ENCODE data around the gene LHX3.

The LHX3 gene

DNA sequence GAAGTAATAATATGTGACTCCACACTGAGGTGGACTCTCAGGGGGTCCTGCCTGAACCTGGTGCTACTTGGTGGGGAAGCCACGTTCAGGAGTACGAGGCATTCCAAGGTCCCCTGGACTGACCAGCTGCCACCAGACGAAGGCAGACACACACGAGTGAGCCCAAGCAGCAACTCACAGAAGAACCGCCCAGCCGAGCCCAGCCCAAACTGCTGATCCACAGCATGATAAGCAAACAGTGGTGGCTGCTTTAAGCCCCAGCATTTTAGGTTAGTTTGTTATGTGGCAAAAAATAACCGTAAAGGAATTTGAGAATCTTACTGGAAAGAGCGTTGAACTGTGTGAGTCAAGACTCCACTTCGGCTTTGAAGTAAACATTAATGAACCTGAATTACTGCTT lies 8.8 kb upstream of the LHX3 start:
- H3K4me3 ChIP-seq (ENCODE audit: low read depth, low read length): no peak overlapping the region
- TF ChIP-seq, protein P1, sequence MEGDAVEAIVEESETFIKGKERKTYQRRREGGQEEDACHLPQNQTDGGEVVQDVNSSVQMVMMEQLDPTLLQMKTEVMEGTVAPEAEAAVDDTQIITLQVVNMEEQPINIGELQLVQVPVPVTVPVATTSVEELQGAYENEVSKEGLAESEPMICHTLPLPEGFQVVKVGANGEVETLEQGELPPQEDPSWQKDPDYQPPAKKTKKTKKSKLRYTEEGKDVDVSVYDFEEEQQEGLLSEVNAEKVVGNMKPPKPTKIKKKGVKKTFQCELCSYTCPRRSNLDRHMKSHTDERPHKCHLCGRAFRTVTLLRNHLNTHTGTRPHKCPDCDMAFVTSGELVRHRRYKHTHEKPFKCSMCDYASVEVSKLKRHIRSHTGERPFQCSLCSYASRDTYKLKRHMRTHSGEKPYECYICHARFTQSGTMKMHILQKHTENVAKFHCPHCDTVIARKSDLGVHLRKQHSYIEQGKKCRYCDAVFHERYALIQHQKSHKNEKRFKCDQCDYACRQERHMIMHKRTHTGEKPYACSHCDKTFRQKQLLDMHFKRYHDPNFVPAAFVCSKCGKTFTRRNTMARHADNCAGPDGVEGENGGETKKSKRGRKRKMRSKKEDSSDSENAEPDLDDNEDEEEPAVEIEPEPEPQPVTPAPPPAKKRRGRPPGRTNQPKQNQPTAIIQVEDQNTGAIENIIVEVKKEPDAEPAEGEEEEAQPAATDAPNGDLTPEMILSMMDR (IDR thresholded peaks at IDR 0.05; ENCODE audit: low read depth, low read length): no peak

DNA sequence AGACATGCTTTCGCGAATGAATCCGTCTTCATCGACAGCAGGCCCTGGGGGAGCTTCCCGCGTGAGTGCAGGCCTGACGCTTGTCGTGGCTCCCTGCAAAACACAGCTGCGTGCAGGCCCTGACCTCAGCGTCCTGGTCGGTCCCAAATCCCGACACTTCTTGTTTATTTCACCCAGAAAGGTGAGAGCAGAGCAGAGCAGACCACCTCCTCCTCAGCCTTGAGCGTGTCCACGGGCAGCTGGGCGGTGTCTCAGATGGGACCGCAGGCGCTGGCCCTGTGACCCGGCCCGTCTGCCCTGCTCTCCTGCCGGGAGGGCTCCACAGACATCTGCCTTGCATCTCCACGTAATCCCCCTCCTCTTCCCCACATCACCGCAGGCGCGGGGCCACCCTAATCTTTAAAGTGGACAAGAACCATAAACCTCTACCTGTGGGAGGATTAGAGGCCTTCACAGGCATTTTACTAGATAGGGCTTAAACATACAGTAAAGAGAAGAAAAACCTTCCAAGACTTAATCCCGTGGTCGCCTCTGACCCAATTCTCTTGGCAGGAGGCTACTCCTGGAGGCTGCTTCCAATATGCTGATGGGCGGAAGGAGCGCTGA lies 7.5 kb upstream of the LHX3 start:
- no peak overlapping the region for H3K4me3 ChIP-seq (ENCODE audit: low read depth, low read length)
- TF ChIP-seq, protein P1 (IDR thresholded peaks at IDR 0.05; ENCODE audit: low read depth, low read length): no peak

DNA sequence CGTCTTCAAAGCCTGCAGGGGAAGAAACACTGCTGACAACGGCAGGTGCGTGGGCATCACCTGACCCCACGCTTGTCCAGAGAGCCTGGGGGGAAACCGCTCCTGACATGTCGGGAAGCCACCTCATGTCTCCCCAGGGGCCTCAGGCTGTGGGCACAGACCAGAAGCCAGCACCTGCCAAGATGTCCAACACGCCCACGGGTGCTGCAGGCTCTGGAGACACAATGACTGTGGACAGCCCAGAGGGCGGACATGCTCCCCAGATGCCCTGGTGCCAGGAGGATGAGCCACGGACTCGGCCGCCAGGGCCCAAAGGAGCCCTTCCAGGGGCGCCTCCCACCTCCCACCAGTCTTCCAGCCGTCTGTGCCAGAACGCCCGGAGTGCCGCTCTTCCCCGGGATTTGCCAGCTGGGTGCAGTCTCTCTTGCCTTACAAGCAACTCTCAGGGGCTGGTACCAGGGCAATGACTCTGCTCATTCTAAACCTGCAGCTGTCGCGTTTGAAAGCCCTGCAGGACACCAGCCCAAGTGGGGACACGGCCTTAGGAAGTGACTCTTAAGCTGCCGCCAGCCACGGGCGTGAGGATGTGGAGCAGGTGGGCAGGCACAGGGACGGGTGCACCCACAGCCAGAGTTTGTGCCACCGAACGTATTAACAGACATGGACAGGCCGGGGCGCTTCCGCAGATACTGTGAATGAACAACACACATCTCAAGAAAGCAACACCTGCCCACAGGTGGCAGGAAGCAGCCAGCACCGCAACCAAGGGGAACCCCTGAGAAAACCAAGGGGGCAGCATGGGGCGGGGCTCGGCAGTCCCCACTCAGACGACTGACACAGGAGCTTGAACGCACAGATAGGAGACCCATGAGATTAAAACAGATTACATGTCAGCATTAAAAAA lies 6.8 kb upstream of the LHX3 start:
- H3K4me3 ChIP-seq (ENCODE audit: low read depth, low read length): no peak overlapping the region
- TF ChIP-seq, protein P1 (IDR thresholded peaks at IDR 0.05; ENCODE audit: low read depth, low read length): no peak

DNA sequence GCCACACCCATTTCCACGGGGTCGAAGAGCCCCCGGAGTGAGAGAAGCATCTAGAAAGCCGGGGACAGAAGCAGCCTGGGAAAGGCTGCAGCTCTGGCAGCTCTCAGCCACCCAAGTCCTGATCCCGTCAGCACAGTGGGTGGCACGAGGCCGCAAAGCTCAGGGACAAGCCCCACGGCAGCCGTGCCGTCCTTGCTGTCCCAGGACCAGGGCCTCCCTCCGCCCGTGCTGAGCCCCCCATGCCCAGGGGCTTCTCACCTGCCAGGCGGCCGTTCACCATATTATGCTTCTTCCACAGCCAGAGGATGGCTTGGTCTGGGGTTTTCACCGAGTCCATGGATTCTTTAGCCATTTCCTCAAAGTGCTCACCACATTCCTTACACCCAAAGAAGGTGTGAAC lies 6.1 kb upstream of the LHX3 start:
- no peak overlapping the region for H3K4me3 ChIP-seq (ENCODE audit: low read depth, low read length)
- TF ChIP-seq, protein P1 (IDR thresholded peaks at IDR 0.05; ENCODE audit: low read depth, low read length): no peak

DNA sequence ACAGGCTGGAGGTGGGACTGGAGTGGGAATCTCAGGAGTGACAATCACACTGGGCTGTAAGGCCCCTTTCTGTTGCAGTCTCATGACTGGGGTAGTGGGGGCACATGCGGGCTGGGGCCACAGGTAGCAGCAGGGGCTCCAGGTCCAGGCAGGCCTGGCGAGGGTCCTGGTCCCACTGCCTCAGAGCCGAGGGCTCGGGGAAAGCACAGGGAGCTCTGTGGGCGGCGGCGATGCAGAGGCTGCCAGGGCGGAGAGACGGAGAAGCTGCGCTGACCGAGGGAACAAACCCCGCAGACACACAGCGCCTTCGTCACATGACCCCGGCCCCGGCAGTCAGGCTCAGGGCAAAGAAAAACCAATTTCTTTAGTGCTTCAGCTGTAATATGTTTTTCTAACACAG lies 5.3 kb upstream of the LHX3 start:
- TF ChIP-seq, protein P1 (IDR thresholded peaks at IDR 0.05; ENCODE audit: low read depth, low read length): no peak
- H3K4me3 ChIP-seq (ENCODE audit: low read depth, low read length): no peak overlapping the region

DNA sequence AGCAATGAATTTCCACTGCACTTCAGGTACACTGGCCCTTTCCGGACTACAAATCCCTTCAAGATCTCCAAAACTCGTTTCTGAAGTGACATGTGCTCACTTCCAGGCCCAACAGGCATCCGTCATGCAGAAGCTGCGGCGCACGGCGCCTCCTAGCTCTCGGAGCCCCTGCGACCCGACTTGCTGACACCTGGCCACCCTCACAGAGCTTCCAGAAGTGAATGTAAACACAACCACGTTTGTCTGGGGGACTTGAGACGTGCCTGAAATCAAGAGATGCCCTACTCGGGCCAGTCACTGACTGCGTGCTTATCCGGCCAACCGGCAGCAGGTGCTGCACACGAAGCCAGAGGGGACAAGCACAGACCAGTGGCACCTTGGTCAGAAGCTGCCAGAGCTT lies 4.9 kb upstream of the LHX3 start:
- TF ChIP-seq, protein P1 (IDR thresholded peaks at IDR 0.05; ENCODE audit: low read depth, low read length): no peak
- no peak overlapping the region for H3K4me3 ChIP-seq (ENCODE audit: low read depth, low read length)

DNA sequence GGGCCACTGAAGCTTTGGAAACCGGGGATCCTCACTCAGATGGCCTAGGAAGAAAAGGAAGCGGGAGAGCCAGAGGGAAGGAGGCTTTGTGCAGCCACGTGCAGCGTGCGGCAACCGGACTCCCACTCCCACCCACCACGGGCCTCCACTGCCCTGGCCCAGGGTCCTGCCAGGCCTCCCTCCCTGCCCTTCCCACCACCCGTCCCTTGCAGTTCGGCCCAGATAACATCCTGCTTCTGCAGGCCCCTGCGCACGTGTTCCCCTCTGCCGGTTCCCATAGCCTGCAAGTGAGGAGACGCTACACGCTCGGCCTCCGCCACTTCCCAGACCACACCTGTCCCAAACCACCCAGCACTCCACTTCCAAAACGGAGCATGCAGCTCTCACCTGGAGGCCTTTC lies 4.3 kb upstream of the LHX3 start:
- TF ChIP-seq, protein P1 (IDR thresholded peaks at IDR 0.05; ENCODE audit: low read depth, low read length): no peak
- no peak overlapping the region for H3K4me3 ChIP-seq (ENCODE audit: low read depth, low read length)

Measured in WI38 (cell line).